HG02885 (cell line): ENCODE data around the gene FAM90A26.
"Not testable (repeated sequence)": the region's sequence is repeated elsewhere in the genome, so short reads cannot be mapped to it uniquely, and the experiment has no call there.

ENCODE experiments used
- ATAC-seq: cut with Tn5 transposase; IDR thresholded peaks from one replicate; pipeline ENCODE4 v1.9.1; 2021; ENCODE audit warnings: mild to moderate bottlenecking; ENCODE audit not compliant: unreplicated experiment, poor library complexity

FAM90A26 gene

GRCh38 chr4:9155101-9155886 lies 14.9 kb upstream of the FAM90A26 start:
- not testable (repeated sequence) for ATAC-seq

- not testable (repeated sequence) for ATAC-seq
Measured at GRCh38 chr4:9158392-9158791, 11.8 kb upstream of the FAM90A26 start.

- ATAC-seq = not testable (repeated sequence)
Measured at GRCh38 chr4:9160046-9160445, 10.2 kb upstream of the FAM90A26 start.

- not testable (repeated sequence) for ATAC-seq
Measured at GRCh38 chr4:9165990-9166389, 4.2 kb upstream of the FAM90A26 start.

- not testable (repeated sequence) for ATAC-seq
Measured at GRCh38 chr4:9210357-9210756, 40.1 kb downstream of the FAM90A26 start, which contains the start of gene USP17L10. USP17L10 (plus strand) TSS chr4:9210657; CDS start chr4:9210657, 0 bp downstream.

- ATAC-seq = not testable (repeated sequence)
Measured at GRCh38 chr4:9214701-9215100, 44.5 kb downstream of the FAM90A26 start.

- not testable (repeated sequence) for ATAC-seq
Measured at GRCh38 chr4:9215105-9215504, 44.9 kb downstream of the FAM90A26 start, which contains the start of gene USP17L11. USP17L11 (plus strand) TSS chr4:9215405; CDS start chr4:9215405, 0 bp downstream.

GRCh38 chr4:9219852-9220251 lies 49.6 kb downstream of the FAM90A26 start, which contains the start of gene USP17L12:
USP17L12 (plus strand) TSS chr4:9220152; CDS start chr4:9220152, 0 bp downstream.
- ATAC-seq = not testable (repeated sequence)

- ATAC-seq = not testable (repeated sequence)
Measured at GRCh38 chr4:9224596-9224995, 54.4 kb downstream of the FAM90A26 start, which contains the start of gene USP17L13. USP17L13 (plus strand) TSS chr4:9224896; CDS start chr4:9224896, 0 bp downstream.
